ENCODE measurements around the gene CAPN12.

DNA sequence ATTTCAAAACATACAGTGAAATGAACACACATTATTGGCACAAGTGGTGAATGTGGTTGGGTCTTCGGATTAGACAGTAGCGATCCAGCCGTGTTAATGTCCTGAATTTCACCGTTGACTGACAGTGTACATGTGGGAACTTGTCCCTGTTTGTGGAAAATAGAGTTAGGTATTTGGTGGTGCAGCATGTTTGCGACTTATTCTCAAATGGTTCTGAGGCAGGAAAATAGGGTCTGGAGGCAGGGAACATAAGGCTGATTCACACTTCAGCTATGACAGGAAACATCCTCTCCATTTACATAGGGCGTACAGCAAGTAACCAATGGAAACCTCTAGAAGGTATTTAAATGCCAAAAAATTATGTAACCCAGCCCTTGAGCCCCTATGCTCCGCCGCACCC is 48.9 kb upstream of the CAPN12 start:
- TF ChIP-seq, protein P1, sequence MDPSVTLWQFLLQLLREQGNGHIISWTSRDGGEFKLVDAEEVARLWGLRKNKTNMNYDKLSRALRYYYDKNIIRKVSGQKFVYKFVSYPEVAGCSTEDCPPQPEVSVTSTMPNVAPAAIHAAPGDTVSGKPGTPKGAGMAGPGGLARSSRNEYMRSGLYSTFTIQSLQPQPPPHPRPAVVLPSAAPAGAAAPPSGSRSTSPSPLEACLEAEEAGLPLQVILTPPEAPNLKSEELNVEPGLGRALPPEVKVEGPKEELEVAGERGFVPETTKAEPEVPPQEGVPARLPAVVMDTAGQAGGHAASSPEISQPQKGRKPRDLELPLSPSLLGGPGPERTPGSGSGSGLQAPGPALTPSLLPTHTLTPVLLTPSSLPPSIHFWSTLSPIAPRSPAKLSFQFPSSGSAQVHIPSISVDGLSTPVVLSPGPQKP (IDR thresholded peaks at IDR 0.05; ENCODE audit: borderline replicate concordance, low read depth, low read length) = no peak
- TF ChIP-seq, protein P2, sequence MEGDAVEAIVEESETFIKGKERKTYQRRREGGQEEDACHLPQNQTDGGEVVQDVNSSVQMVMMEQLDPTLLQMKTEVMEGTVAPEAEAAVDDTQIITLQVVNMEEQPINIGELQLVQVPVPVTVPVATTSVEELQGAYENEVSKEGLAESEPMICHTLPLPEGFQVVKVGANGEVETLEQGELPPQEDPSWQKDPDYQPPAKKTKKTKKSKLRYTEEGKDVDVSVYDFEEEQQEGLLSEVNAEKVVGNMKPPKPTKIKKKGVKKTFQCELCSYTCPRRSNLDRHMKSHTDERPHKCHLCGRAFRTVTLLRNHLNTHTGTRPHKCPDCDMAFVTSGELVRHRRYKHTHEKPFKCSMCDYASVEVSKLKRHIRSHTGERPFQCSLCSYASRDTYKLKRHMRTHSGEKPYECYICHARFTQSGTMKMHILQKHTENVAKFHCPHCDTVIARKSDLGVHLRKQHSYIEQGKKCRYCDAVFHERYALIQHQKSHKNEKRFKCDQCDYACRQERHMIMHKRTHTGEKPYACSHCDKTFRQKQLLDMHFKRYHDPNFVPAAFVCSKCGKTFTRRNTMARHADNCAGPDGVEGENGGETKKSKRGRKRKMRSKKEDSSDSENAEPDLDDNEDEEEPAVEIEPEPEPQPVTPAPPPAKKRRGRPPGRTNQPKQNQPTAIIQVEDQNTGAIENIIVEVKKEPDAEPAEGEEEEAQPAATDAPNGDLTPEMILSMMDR (conservative IDR thresholded peaks at IDR 0.05; ENCODE audit: low read depth, low read length) = no peak
- TF ChIP-seq BHLHE40 (IDR thresholded peaks at IDR 0.05; ENCODE audit: low read depth, low read length) (no peak), RFX5 (IDR thresholded peaks at IDR 0.05; ENCODE audit: low read depth, low read length) (no peak), POLR2A (IDR thresholded peaks at IDR 0.05; ENCODE audit: low read depth, low read length) (no peak), MAZ (IDR thresholded peaks at IDR 0.05; ENCODE audit: borderline replicate concordance, low read depth, low read length) (no peak), CEBPB (IDR thresholded peaks at IDR 0.05; ENCODE audit: low read depth, low read length) (no peak), RAD21 (IDR thresholded peaks at IDR 0.05; ENCODE audit: low read length) (no peak), MAFK (IDR thresholded peaks at IDR 0.05; ENCODE audit: low read depth, low read length) (no peak), NFE2L2 (IDR thresholded peaks at IDR 0.05; ENCODE audit: low read depth, low read length) (no peak), SMC3 (IDR thresholded peaks at IDR 0.05; ENCODE audit: low read depth, low read length) (no peak), MXI1 (IDR thresholded peaks at IDR 0.05; ENCODE audit: borderline replicate concordance, low read depth, low read length) (no peak), RCOR1 (IDR thresholded peaks at IDR 0.05; ENCODE audit: insufficient replicate concordance, low read length) (no peak)

All from IMR-90 (cell line).